Ureter (tissue), 1 donor: ENCODE data around the gene GJD3. TPM values are rescaled to one million over a fixed set of nuclear protein-coding genes. Genes with fewer than 3 reads are reported as not detected.

Experiments used
- DNase-seq: peaks from one replicate; pipeline ENCODE4 v3.0.0-alpha.2; 2020; ENCODE audit warnings: low spot score
- total RNA-seq: library from RNA; stranded (reverse); gene quantifications from one replicate; pipeline ENCODE4 v1.2.4, GENCODE V29; 2023
- donor health status: DM: yes; HTN: yes; CAD: no.

Gene GJD3
- total RNA-seq, 1 donor from 2014 or later = 2.0 TPM

GRCh38 chr17:40351359-40352236 lies 12.9 kb downstream of the GJD3 start:
- DNase-seq = no peak

GRCh38 chr17:40350689-40351358 lies 13.7 kb downstream of the GJD3 start:
- no peak for DNase-seq

- DNase-seq = no peak
Observed at GRCh38 chr17:40349895-40350688, 14.4 kb downstream of the GJD3 start.

GRCh38 chr17:40349477-40349894 lies 15.1 kb downstream of the GJD3 start:
- DNase-seq = no peak

- DNase-seq = no peak
Observed at GRCh38 chr17:40348562-40349476, 15.7 kb downstream of the GJD3 start.

- DNase-seq = no peak
Observed at GRCh38 chr17:40348136-40348504, 16.4 kb downstream of the GJD3 start.

GRCh38 chr17:40347319-40348135 lies 17.0 kb downstream of the GJD3 start:
- no peak for DNase-seq

- DNase-seq = no peak
Observed at GRCh38 chr17:40346765-40347158, 17.8 kb downstream of the GJD3 start.

- no peak for DNase-seq
Observed at GRCh38 chr17:40345994-40346764, 18.4 kb downstream of the GJD3 start.

GRCh38 chr17:40345161-40345993 lies 19.2 kb downstream of the GJD3 start:
- peak; percentile 84 for DNase-seq

GRCh38 chr17:40344421-40345160 lies 19.9 kb downstream of the GJD3 start:
- DNase-seq = no peak

- DNase-seq = no peak
Observed at GRCh38 chr17:40343219-40344119, 21.1 kb downstream of the GJD3 start.

- DNase-seq = no peak
Observed at GRCh38 chr17:40342504-40343218, 21.9 kb downstream of the GJD3 start.

GRCh38 chr17:40341808-40342503 lies 22.6 kb downstream of the GJD3 start:
- DNase-seq = peak; percentile 87
